Heart left ventricle (tissue), 13 donors: ENCODE results near the gene PTGR2.
"Not testable (repeated sequence)": the region's sequence is repeated elsewhere in the genome, so short reads cannot be mapped to it uniquely, and the experiment has no call there.

Source experiments
- CTCF ChIP-seq, 12 donors: fragments of 200-600 bp; sonication (generic) in 4 of 12; IDR thresholded peaks; one replicate each; pipeline versions ENCODE4 v1.5.0 to v1.8.0; 2018 to 2022; ENCODE audit warnings: antibody characterized with exemption in 12 of 12, mild to moderate bottlenecking in 5 of 12
- POLR2A ChIP-seq, 2 donors: fragments of 450-650 bp; IDR thresholded peaks; one replicate each; pipeline ENCODE4 v1.6.1; 2017; ENCODE audit warnings: antibody characterized with exemption in 2 of 2, mild to moderate bottlenecking in 2 of 2, moderate library complexity in 2 of 2
- donor health status: ischemic (EF 13 %, LVEDD 7.1; RV severe dilation, severe dysfunction).
- donor health status: DM: no; HTN: yes; CAD: no.
- donor health status: DM: no; HTN: no; CAD: no.
- donor health status: ischemic (EF 25% LVEDD 6.9; RV normal size, moderate dysfunction).
- donor health status: ischemic (EF 25% LVEDD 5.7; RV mildly dilated, moderate dysfunction).
- donor health status: ischemic (EF 35%, LVEDD 5.7; RV mildly dilated, moderate dysfunction).
- donor health status: nonischemic (EF 11% LVEDD 7.7; RV severe dilation, severe dysfunction).
- donor health status: DM: yes; HTN: yes; CAD: no.
- donor health status: PGD.
- donor health status: ischemic (EF 29% LVEDD 5.4; RV normal size, mild dysfunction).
- donor health status: nonischemic (EF 23%, LVEDD 6.1; RV moderate dilation, normal function).

- not testable (repeated sequence) for TF ChIP-seq CTCF, POLR2A (IDR thresholded peaks at IDR 0.05)
Measured at GRCh38 chr14:73919457-73919856, 67.8 kb downstream of the PTGR2 start.
